HCT116 (cell line): Measurements from ENCODE around the gene RC3H1. TPM values are rescaled to one million over a fixed set of nuclear protein-coding genes. Genes with fewer than 3 reads are reported as not detected.

Experiments
- ATAC-seq: fragments of 200-7000 bp; cut with Tn5 transposase; 2 replicates; pipeline ENCODE4 v1.9.1; 2020; ENCODE audit warnings: mild to moderate bottlenecking, moderate library complexity
- BruUV-seq: library from RNA; stranded (reverse); fragments of 400-500 nt; replicated peaks from 2 replicates; lab custom pipeline; 2021; lab: Mats Ljungman, UMichigan
- CTCF ChIA-PET: fragments of 300-600 bp; sonication (Branson Sonifier 250); formaldehyde crosslinking; loops from one replicate; lab custom pipeline; 2021; ENCODE audit warnings: antibody characterized with exemption; lab: Charles Lee
- POLR2A ChIA-PET: fragments of 300-600, 350-600 bp; sonication (Branson Sonifier 250); formaldehyde crosslinking; loops from one replicate; lab custom pipeline; 2021; ENCODE audit warnings: antibody characterized with exemption; lab: Charles Lee
- RAD21 ChIA-PET, 2 experiments: fragments of 300-600 bp; sonication (Branson Sonifier 250); formaldehyde crosslinking; loops; one replicate each; lab custom pipeline; 2023; ENCODE audit warnings: low total read pairs in 2 of 2; ENCODE audit not compliant: uncharacterized antibody in 2 of 2, unreplicated experiment in 2 of 2, low non-redundant PET in 1 of 2; lab: Charles Lee
- DNase-seq: peaks from one replicate; pipeline ENCODE4 v3.0.0-alpha.2; 2010; ENCODE audit warnings: low read depth, low spot score
- H2AFZ ChIP-seq: fragments of 200-600 bp; shearing (Covaris generic), sonication (generic); 2 replicates; pipeline ENCODE4 v1.6.1; 2017; ENCODE audit warnings: low read depth, mixed run types, mixed read lengths, antibody characterized with exemption, low read length; ENCODE audit not compliant: poor library complexity, severe bottlenecking
- H3K27ac ChIP-seq: 2 replicates; pipeline ENCODE4 v1.5.1; 2012; ENCODE audit warnings: low read depth, low read length
- H3K27me3 ChIP-seq: fragments of 200-600 bp; sonication (generic); 2 replicates; pipeline ENCODE4 v1.6.1; 2016; ENCODE audit warnings: mixed run types, low read length, mixed read lengths; ENCODE audit not compliant: insufficient read depth
- H3K36me3 ChIP-seq, 2 experiments: fragments of 200-500 bp in 1 of 2; fragments of 200-600 bp in 1 of 2; sonication (Bioruptor generic) in 1 of 2; sonication (generic) in 1 of 2; 2 replicates each; pipeline versions ENCODE4 v1.5.1 to v1.6.1; 2014 to 2016; ENCODE audit warnings: low read length in 2 of 2, inconsistent platforms in 1 of 2, mixed read lengths in 1 of 2, mixed run types in 1 of 2; ENCODE audit not compliant: insufficient read depth in 2 of 2, control insufficient read depth in 1 of 2
- H3K4me1 ChIP-seq, 2 experiments: fragments of 200-600 bp in 1 of 2; sonication (generic) in 1 of 2; 2 replicates each; pipeline versions ENCODE4 v1.5.1 to v1.6.1; 2012 to 2017; ENCODE audit warnings: low read length in 2 of 2, inconsistent platforms in 1 of 2, mild to moderate bottlenecking in 1 of 2, mixed read lengths in 1 of 2, mixed run types in 1 of 2, moderate library complexity in 1 of 2; ENCODE audit not compliant: insufficient read depth in 2 of 2, control insufficient read depth in 1 of 2
- H3K4me2 ChIP-seq: fragments of 200-600 bp; sonication (generic); 2 replicates; pipeline ENCODE4 v1.6.1; 2017; ENCODE audit warnings: mixed run types, low read length, mixed read lengths
- H3K4me3 ChIP-seq, 2 experiments: fragments of 200-600 bp in 1 of 2; sonication (generic) in 1 of 2; replicated peaks in 1 of 2; 2 replicates each; pipeline ENCODE4 v1.5.1; 2011 to 2016; ENCODE audit warnings: low read length in 2 of 2, control low read depth in 1 of 2, low read depth in 1 of 2, mild to moderate bottlenecking in 1 of 2, mixed read lengths in 1 of 2, mixed run types in 1 of 2
- H3K79me2 ChIP-seq: fragments of 200-600 bp; sonication (generic); 2 replicates; pipeline ENCODE4 v1.6.1; 2017; ENCODE audit warnings: mild to moderate bottlenecking, mixed run types, low read length, moderate library complexity, mixed read lengths; ENCODE audit not compliant: insufficient read depth
- H3K9ac ChIP-seq: fragments of 200-600 bp; sonication (generic); 2 replicates; pipeline ENCODE4 v1.6.1; 2016; ENCODE audit warnings: low read length, mixed read lengths
- H3K9me2 ChIP-seq: fragments of 200-600 bp; sonication (generic), shearing (Covaris generic); 2 replicates; pipeline ENCODE4 v1.6.1; 2017; ENCODE audit warnings: mixed run types, mild to moderate bottlenecking, moderate library complexity; ENCODE audit not compliant: insufficient read depth
- H3K9me3 ChIP-seq, 2 experiments: fragments of 200-500 bp in 1 of 2; fragments of 200-600 bp in 1 of 2; sonication (Bioruptor generic) in 1 of 2; sonication (generic) in 1 of 2; 2 replicates each; pipeline ENCODE4 v1.6.1; 2014 to 2017; ENCODE audit warnings: low read length in 2 of 2, mixed read lengths in 2 of 2, inconsistent platforms in 1 of 2, low read depth in 1 of 2, mild to moderate bottlenecking in 1 of 2, mixed run types in 1 of 2, moderate library complexity in 1 of 2; ENCODE audit not compliant: control insufficient read depth in 1 of 2, insufficient read depth in 1 of 2
- H4K20me1 ChIP-seq: fragments of 200-600 bp; sonication (generic), shearing (Covaris generic); 2 replicates; pipeline ENCODE4 v1.6.1; 2017; ENCODE audit warnings: mixed run types, mild to moderate bottlenecking, moderate library complexity; ENCODE audit not compliant: insufficient read depth
- CEBPB ChIP-seq: IDR thresholded peaks from 2 replicates; pipeline ENCODE4 v1.6.1; 2012; ENCODE audit warnings: low read depth
- CTCF ChIP-seq, 3 experiments: fragments of 200-600 bp in 1 of 3; sonication (generic) in 1 of 3; IDR thresholded peaks in 2 of 3; conservative IDR thresholded peaks in 1 of 3; 2 replicates each; pipeline ENCODE4 v1.5.1; 2012 to 2017; ENCODE audit warnings: low read depth in 2 of 3, low read length in 2 of 3, antibody characterized with exemption in 1 of 3, borderline replicate concordance in 1 of 3, control low read depth in 1 of 3, mild to moderate bottlenecking in 1 of 3, mixed read lengths in 1 of 3, mixed run types in 1 of 3, moderate library complexity in 1 of 3; ENCODE audit not compliant: insufficient read depth in 1 of 3
- ELF1 ChIP-seq: IDR thresholded peaks from 2 replicates; pipeline ENCODE4 v1.6.1; 2012; ENCODE audit warnings: low read depth, borderline replicate concordance
- POLR2AphosphoS5 ChIP-seq: IDR thresholded peaks from 2 replicates; pipeline ENCODE4 v1.6.1; 2011; ENCODE audit warnings: mild to moderate bottlenecking, low read depth, low read length, moderate library complexity
- REST ChIP-seq: IDR thresholded peaks from 2 replicates; pipeline ENCODE4 v1.6.1; 2012; ENCODE audit warnings: low read depth
- intact Hi-C: fragments of 100-400 bp; cut with micrococcal nuclease; formaldehyde crosslinking; loops from 2 replicates; pipeline ENCODE4 v1.10.0; 2022
- total RNA-seq: library from RNA; stranded (reverse); gene quantifications from one replicate; pipeline ENCODE4 v1.2.1, GENCODE V29; 2021; ENCODE audit not compliant: unreplicated experiment

The RC3H1 gene
- total RNA-seq, 1 experiment from 2014 or later = 23.6 TPM

- CTCF ChIA-PET = no interaction called here
- Histone ChIP-seq H3K4me2 (no peak overlapping the region), H3K79me2 (no peaks in the 10 kb centered on the region), H4K20me1 (no peaks in the 10 kb centered on the region), H2AFZ (no peak overlapping the region), H3K36me3 (peaks cover 2 to 11% of the 10 kb centered on the region in 2 experiments; a peak in 2 of 4 replicates), H3K4me1 (no peaks in the 10 kb centered on the region), H3K9me3 (no peaks in the 10 kb centered on the region), H3K27ac (no peak overlapping the region), H3K9ac (no peak overlapping the region), H3K27me3 (no peaks in the 10 kb centered on the region), H3K9me2 (no peaks in the 10 kb centered on the region), H3K4me3 (no peak overlapping the region)
- POLR2A ChIA-PET = no interaction called here
- no peak for DNase-seq
- TF ChIP-seq CEBPB (no peak), POLR2AphosphoS5 (no peak), REST (no peak), CTCF (IDR thresholded peaks at IDR 0.05 in 2 of 3, conservative IDR thresholded peaks at IDR 0.05 in 1 of 3; ENCODE audit: borderline replicate concordance in 1 of 3, insufficient read depth in 1 of 3, low read depth in 2 of 3, low read length in 2 of 3) (no peak), ELF1 (no peak)
- no TSS peak for BruUV-seq
- intact Hi-C loops = no loop called here
- RAD21 ChIA-PET = no interaction called here
- no peak for ATAC-seq
Measured at GRCh38 chr1:173887627-173888026, 134.5 kb downstream of the RC3H1 start.
